Gastrocnemius medialis (tissue), 4 donors: Measurements from ENCODE around the gene LRSAM1. TPM values are rescaled to one million over a fixed set of nuclear protein-coding genes. Genes with fewer than 3 reads are reported as not detected.

Experiments
- ATAC-seq, 2 donors: fragments of 150-250 bp; one replicate each; pipeline ENCODE4 v1.9.1; 2016
- DNase-seq, 2 donors: peaks; one replicate each; pipeline ENCODE4 v3.0.0-alpha.2; 2019
- H3K27ac ChIP-seq, 4 donors: fragments of 200-600 bp; sonication (generic); 1 replicate in 1 of 4; 2 replicates in 3 of 4; pipeline ENCODE4 v1.5.1; 2016 to 2018; ENCODE audit warnings: mild to moderate bottlenecking in 2 of 4, moderate library complexity in 1 of 4
- H3K27me3 ChIP-seq, 3 donors: fragments of 200-600 bp; sonication (generic) in 2 of 3; 1 replicate in 1 of 3; 2 replicates in 2 of 3; pipeline versions ENCODE4 v1.5.1 to v1.6.0; 2016 to 2019; ENCODE audit warnings: mild to moderate bottlenecking in 1 of 3, moderate library complexity in 1 of 3
- H3K36me3 ChIP-seq, 2 donors: fragments of 200-600 bp; sonication (generic) in 1 of 2; one replicate each; pipeline ENCODE4 v1.5.1; 2017 to 2018
- H3K4me1 ChIP-seq, 2 donors: fragments of 200-600 bp; sonication (generic) in 1 of 2; one replicate each; pipeline ENCODE4 v1.5.1; 2016 to 2017; ENCODE audit warnings: mild to moderate bottlenecking in 2 of 2
- H3K4me3 ChIP-seq, 4 donors: fragments of 200-600 bp; sonication (generic) in 3 of 4; 1 replicate in 1 of 4; 2 replicates in 3 of 4; pipeline ENCODE4 v1.5.1; 2016 to 2019; ENCODE audit warnings: mild to moderate bottlenecking in 2 of 4
- H3K9me3 ChIP-seq, 3 donors: fragments of 200-600 bp; sonication (generic) in 2 of 3; 1 replicate in 1 of 3; 2 replicates in 2 of 3; pipeline ENCODE4 v1.5.1; 2016 to 2019
- POLR2A ChIP-seq, 2 donors: fragments of 450-650 bp; IDR thresholded peaks; one replicate each; pipeline ENCODE4 v1.6.1; 2017; ENCODE audit warnings: antibody characterized with exemption in 2 of 2, mild to moderate bottlenecking in 2 of 2, moderate library complexity in 2 of 2
- in situ Hi-C, 4 donors: fragments of 200-750 bp; cut with MboI; loops; one replicate each; pipeline versions ENCODE4 v1.15.0 to v1.8.0; 2017; ENCODE audit warnings: low sequenced_read_pairs in 4 of 4
- intact Hi-C: fragments of 100-400 bp; cut with DNase I; formaldehyde crosslinking; loops from one replicate; pipeline ENCODE4 v1.15.1; 2023; ENCODE audit warnings: low total_unique reads
- total RNA-seq, 4 donors: library from RNA; depleted of rRNA; stranded (reverse); fragments of >200 nt; gene quantifications; one replicate each; pipeline versions ENCODE4 v1.1.0 to v1.2.3, GENCODE V29; 2016
- TF ChIP-seq, protein P1 (sequence below), 5 experiments: fragments of 450-650 bp in 3 of 5; fragments of 200-600 bp in 2 of 5; sonication (generic) in 2 of 5; IDR thresholded peaks in 4 of 5; conservative IDR thresholded peaks in 1 of 5; 1 replicate in 4 of 5; 2 replicates in 1 of 5; pipeline ENCODE4 v1.5.1; 2016 to 2019; ENCODE audit warnings: antibody characterized with exemption in 5 of 5, mild to moderate bottlenecking in 3 of 5, moderate library complexity in 3 of 5

The LRSAM1 gene
- total RNA-seq, 4 donors from 2014 or later: 10.2 to 17.3 (median 16.1) TPM

DNA sequence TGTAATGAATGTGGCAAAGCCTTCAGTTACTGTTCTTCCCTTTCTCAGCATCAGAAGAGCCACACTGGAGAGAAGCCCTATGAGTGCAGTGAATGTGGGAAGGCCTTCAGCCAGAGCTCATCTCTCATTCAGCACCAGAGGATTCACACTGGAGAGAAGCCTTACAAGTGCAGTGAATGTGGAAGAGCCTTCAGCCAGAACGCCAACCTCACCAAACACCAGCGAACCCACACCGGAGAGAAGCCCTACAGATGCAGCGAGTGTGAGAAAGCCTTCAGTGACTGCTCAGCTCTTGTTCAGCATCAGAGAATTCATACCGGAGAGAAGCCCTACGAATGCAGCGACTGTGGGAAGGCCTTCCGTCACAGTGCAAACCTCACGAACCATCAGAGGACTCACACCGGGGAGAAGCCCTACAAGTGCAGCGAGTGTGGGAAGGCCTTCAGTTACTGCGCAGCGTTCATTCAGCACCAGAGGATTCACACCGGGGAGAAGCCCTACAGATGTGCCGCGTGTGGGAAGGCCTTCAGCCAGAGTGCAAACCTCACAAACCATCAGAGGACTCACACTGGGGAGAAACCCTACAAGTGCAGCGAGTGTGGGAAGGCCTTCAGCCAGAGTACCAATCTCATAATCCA lies 6.9 kb upstream of the LRSAM1 start:
- intact Hi-C loops: no loop called here
- peak overlapping the region in 2 of 4 donors; percentile 64 to 65 for H3K27ac ChIP-seq
- in situ Hi-C loops: no loop called here
- no peak overlapping the region for H3K4me3 ChIP-seq
- ATAC-seq: no peak
- no peak for DNase-seq
- peaks cover 5 to 10% of the 10 kb centered on the region in 2 donors for H3K4me1 ChIP-seq
- no peaks in the 10 kb centered on the region for H3K27me3 ChIP-seq
- peaks cover under 1 to 88% of the 10 kb centered on the region in 2 donors for H3K36me3 ChIP-seq
- H3K9me3 ChIP-seq: no peaks in the 10 kb centered on the region
- TF ChIP-seq, protein P1, sequence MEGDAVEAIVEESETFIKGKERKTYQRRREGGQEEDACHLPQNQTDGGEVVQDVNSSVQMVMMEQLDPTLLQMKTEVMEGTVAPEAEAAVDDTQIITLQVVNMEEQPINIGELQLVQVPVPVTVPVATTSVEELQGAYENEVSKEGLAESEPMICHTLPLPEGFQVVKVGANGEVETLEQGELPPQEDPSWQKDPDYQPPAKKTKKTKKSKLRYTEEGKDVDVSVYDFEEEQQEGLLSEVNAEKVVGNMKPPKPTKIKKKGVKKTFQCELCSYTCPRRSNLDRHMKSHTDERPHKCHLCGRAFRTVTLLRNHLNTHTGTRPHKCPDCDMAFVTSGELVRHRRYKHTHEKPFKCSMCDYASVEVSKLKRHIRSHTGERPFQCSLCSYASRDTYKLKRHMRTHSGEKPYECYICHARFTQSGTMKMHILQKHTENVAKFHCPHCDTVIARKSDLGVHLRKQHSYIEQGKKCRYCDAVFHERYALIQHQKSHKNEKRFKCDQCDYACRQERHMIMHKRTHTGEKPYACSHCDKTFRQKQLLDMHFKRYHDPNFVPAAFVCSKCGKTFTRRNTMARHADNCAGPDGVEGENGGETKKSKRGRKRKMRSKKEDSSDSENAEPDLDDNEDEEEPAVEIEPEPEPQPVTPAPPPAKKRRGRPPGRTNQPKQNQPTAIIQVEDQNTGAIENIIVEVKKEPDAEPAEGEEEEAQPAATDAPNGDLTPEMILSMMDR (IDR thresholded peaks at IDR 0.05 in 4 of 5, conservative IDR thresholded peaks at IDR 0.05 in 1 of 5): no peak
- TF ChIP-seq POLR2A (IDR thresholded peaks at IDR 0.05): no peak

DNA sequence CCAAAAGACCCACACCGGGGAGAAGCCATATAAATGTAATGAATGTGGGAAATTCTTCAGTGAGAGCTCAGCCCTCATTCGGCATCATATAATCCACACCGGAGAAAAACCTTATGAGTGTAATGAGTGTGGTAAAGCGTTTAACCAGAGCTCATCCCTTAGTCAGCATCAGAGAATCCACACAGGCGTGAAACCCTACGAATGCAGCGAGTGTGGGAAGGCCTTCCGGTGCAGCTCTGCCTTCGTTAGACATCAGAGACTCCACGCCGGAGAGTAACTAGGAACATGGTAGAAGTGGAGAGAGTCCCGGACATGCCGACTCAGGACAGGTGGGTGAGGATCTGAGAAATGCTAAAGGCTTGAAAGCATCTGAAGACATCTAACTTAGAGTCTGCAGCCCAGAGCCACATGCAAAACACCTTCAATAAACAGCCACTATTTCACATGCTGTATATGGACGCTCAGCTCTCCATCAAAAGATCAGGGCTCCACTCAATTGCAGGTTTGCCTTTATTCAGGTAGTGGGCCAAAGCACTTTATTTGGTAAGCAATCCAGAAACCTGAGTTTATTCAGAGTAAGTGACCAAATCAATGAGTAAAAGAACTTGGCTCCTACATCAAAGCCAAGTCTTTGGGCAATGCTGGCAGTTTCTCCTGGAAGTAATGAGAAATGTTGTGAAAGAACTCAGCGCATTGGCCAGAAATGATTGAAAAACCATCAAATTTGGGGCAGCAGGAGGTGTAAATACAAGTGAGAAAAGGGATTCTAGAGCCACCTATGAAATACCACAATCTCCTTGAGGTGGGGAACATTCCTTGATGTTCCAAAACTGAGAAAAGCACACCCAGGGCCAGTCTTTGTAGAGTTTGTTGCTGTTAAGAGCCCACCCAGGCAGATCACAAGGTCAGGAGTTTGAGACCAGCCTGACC lies 6.1 kb upstream of the LRSAM1 start:
- no peaks in the 10 kb centered on the region for H3K9me3 ChIP-seq
- H3K4me3 ChIP-seq: no peak overlapping the region
- peaks cover 0 to 90% of the 10 kb centered on the region in 2 donors for H3K36me3 ChIP-seq
- in situ Hi-C loops: no loop called here
- DNase-seq (no peak), ATAC-seq (no peak)
- no peak overlapping the region for H3K27ac ChIP-seq
- TF ChIP-seq POLR2A (IDR thresholded peaks at IDR 0.05): no peak
- TF ChIP-seq, protein P1 (IDR thresholded peaks at IDR 0.05 in 4 of 5, conservative IDR thresholded peaks at IDR 0.05 in 1 of 5): no peak
- intact Hi-C loops: no loop called here
- no peaks in the 10 kb centered on the region for H3K27me3 ChIP-seq
- H3K4me1 ChIP-seq: peaks cover 13 to 18% of the 10 kb centered on the region in 2 donors

DNA sequence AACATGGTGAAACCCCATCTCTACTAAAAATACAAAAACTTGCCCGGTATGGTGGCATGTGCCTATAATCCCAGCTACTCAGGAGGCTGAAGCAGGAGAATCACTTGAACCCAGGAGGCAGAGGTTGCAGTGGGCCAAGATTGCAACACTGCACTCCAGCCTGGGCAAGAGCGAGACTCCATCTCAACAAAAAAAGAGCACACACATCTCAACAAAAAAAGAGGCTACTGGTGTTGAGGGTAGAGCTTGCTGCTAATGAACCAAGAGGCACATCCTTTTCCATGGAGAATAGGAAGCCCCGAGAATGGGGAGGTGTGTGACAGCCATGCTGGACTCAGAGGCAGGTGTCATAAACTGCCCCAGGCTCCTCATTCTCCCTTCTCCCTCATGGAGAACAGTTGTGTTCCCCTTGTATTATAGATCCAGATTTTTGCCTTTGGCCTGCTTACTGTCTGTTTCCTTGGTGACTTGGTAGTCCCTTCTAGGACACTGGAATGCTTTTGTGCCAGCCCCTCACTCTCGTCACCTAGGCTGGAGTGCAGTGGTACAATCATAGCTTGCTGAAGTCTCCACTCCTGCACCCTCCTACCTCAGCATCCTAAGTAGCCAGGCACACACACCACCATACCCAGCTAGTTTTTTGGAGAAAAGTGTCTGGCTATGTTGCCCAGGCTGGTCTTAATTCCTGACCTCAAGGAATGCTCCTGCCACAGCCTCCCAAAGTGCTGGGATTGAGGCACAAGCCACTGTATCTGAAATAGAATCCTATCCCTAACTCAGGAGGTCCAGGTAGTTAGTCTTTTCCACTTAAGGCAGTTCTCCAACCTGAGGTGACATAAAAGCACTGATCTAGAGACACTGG lies 5.2 kb upstream of the LRSAM1 start:
- ATAC-seq: no peak

More for the DNA sequence above, 5.2 kb upstream of the LRSAM1 start:
- TF ChIP-seq, protein P1 (IDR thresholded peaks at IDR 0.05 in 4 of 5, conservative IDR thresholded peaks at IDR 0.05 in 1 of 5): no peak
- no peak for TF ChIP-seq POLR2A (IDR thresholded peaks at IDR 0.05)
- no peaks in the 10 kb centered on the region for H3K27me3 ChIP-seq
- H3K27ac ChIP-seq: peak overlapping the region in 2 of 4 donors; percentile 16 to 33
- peaks cover 18 to 21% of the 10 kb centered on the region in 2 donors for H3K4me1 ChIP-seq
- DNase-seq: no peak
- H3K4me3 ChIP-seq: no peak overlapping the region
- intact Hi-C loops (no loop called here), in situ Hi-C loops (no loop called here)
- no peaks in the 10 kb centered on the region for H3K9me3 ChIP-seq
- peaks cover 0 to 84% of the 10 kb centered on the region in 2 donors for H3K36me3 ChIP-seq
